Occipital lobe (tissue), 2 donors: ENCODE results near the gene TULP1. TPM values are rescaled to one million over a fixed set of nuclear protein-coding genes. Genes with fewer than 3 reads are reported as not detected.

Source experiments
- DNase-seq: peaks from one replicate; lab custom pipeline; 2025; lab: John Stamatoyannopoulos, UW
- total RNA-seq: library from RNA; depleted of rRNA; stranded (reverse); fragments of >200 nt; gene quantifications from one replicate; pipeline ENCODE4 v1.2.3, GENCODE V29; 2014

TULP1 gene
- total RNA-seq, 1 donor from 2014 or later = 0.47 TPM

DNA sequence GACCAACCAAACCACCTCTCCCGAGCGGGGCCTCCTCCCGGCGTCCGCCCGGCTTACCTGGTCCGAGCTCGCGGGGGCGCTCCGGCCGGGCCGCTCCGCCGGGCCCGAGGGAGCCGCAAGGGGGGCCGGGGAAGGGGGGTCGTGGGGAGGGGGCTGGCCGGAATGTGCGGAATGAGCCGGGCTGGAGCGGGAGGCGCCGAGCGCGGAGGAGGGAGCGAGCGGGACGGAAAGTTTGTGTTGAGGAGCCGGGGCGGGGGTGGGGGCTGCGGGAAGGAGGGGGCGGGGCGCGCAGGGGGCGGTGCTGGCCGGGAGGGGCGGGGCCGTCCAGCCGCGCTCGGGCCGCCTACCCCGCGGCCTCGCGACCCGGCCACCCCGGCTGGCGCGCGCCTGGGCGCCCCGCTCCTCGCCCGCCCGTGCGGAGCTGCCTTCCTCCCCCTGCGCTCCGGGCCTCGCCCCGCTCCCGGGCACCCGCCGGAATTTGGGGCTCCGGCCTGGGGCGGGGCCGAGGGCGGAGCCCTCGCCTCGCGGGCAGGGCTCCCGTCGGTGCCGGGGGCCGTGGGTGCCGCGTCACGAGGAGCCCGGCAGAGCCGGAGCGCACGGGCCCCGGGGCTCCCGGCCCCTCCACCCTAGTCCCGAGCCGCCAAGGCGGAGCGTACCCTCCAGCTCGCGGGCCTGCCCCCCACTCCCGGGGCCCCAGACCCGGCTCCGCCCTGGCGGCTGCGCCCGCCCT lies 15.7 kb downstream of the TULP1 start, which contains the start of gene TEAD3:
Gene TEAD3 (minus strand): TSS at position 239 of the 730 bp plus-strand sequence.
- DNase-seq = no peak

DNA sequence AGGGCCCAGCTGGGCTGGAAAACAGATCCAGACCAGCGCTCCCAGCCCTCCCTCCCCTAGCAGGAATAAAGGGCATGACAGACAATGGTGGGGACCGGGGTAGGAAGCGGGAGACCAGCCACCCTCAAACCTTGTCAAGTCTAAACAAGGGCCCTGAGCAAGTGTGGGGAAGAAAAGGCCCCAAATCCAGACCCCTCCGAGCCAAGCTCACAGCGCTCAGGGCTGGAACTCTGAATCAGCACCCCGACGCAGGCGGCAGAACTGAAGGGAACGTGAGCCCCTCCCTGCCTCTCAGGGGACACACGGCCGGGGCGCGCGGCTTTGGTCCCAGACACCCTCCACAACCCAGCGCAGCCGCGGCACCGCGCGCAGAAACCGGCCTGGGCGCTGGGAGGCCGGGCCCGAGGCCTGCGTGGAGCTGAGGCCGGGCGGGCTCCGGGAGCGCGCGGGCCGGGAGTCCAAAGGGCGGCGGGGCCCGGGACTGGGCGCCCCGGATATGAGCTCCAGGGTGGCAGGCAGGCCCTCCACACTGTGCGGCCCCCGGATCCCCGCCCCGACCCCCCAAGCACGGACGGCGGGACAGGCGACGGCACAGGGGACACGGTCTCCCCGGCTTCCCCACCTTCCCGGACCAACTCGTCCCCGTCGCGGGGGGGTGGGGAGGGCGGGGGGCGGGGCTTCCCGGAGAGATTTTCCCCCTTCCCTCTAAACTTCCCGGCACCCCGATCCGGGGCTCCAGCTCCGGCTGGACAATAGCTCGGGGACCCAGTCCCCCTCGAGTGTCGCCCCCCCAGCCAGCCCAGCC lies 16.5 kb downstream of the TULP1 start:
- no peak for DNase-seq

DNA sequence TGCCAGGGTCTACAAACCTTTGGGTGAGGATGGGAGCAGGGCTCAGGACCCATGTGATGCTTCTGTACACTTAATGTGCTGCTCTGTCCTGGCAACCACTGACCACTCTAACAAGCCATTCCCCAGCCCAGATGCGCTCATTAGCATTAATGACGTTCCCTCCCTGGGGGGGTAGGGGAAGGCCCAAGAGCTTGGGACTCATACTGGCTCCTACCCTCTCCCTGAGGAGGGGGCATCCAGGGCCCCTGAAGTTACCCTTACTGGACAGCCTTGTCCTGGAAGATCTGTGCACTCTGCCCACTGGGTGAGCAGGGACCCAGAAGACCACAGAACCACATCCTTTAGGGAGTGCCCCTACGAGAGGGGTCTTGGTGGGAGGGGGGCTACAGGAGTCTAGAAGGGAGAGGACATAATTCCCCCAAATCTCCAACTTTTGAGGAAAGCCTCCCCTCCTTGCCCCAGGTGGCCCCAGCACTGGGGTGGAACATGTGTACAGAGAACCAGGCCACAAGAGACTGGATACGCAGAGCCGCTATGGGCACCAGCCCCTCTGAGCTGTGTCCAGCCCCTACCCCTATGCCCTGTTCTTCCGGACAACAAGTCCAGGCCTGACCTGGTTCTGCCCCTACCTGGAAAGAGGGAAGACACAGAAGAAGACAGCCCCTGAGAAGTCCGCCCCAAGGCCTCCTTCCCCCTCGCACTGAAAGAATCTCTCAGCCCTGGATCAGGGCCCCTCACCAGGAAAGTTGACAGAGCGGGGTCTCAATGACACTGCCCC lies 17.2 kb downstream of the TULP1 start:
- no peak for DNase-seq

DNA sequence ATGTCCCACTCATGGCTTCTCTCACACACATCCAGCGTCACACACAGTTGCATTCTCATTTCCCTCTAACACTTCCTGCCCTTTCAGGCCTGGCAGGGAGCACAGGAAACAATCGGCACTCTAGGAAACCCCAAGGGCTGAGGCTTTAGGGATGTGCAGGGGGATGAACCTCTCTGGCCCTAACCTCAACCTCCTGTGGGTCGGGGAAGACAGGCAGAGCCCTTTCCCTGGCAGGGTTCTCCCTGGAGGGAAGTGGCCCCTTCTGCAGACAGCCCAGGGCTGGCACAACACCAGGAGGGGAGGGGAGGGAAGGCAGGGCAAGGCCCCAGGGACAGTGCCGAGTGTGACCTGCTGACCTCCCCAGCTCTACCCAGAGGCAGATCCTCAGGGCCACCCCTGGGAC lies 18.5 kb downstream of the TULP1 start:
- DNase-seq = no peak

DNA sequence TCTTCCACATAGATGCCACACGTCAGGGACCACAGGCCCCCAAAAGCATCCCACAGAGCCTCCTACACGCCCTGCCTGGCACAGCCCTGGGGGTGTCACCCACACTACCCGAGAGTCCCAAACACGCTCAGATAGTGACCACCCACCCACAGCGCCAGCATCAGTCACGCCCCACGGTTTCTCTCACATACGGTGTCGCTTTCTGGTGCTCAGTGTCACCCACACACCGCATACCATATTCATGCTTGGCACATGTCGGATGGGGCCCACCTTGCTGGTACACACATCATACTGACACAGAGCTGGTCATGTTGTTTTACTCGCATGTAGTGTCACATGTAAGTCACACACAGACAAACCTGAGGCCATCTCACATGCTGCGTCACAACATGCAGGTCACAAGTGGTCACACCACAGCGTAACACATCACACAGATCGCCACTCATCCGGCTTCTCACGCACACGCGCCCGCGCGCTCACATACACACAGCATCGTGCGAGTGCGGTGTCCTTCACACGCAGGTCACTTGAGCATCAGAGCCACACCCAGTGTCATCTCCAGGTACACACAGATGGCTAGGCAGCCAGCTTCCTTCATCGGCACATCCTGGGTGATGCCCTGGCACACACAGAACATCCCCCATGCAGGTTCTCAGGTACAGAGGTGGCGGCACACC lies 19.3 kb downstream of the TULP1 start:
- no peak for DNase-seq

DNA sequence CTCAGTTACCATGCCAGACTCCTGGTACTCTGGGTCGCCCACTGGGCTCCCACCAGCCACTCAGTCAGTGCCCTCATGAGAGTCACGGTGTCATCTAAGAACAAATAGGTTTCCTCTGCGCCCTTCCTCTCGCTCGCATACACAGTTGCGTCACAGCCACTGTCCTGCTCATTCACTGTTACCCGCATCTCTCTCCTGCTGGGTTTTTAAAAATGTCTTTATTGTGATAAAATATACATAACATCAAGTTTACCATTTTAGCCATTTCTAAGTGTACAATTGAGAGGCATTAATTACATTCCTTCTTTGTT lies 19.8 kb downstream of the TULP1 start:
- no peak for DNase-seq

DNA sequence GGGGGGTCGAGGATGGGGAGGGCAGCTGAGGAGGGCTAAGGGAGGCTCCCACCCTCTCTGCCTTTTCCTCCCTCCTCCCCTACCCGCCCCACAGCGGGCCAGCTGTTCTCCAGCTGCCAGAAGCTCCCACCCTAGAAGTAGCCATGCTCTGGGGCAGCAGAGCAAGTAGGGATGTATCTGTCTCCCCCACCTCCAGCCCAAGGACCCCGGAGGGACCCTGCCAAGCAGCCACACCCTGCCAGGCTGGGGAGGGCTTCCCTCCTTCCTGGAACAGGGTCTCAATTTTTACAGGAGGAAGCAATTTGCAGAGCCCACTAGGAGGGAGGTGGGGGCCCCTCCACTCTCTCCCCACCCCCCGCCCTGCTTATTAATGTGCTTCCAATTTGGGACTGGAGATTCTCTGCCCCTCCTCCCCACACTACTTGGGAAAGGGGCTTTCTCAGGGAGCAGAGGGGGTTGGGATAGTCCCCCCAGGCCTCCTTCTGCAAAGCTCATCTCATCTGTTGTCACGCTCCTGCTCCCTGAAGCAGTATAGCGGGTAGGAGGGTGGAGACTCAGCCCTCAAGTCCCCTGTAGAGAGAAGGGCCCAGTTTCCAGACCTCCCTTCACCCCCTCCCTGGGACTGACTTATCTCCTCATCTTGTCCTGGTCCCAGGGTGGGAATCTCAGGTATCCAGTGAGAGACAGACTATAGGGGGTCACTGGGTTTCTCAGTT lies 20.3 kb downstream of the TULP1 start:
- DNase-seq = no peak

DNA sequence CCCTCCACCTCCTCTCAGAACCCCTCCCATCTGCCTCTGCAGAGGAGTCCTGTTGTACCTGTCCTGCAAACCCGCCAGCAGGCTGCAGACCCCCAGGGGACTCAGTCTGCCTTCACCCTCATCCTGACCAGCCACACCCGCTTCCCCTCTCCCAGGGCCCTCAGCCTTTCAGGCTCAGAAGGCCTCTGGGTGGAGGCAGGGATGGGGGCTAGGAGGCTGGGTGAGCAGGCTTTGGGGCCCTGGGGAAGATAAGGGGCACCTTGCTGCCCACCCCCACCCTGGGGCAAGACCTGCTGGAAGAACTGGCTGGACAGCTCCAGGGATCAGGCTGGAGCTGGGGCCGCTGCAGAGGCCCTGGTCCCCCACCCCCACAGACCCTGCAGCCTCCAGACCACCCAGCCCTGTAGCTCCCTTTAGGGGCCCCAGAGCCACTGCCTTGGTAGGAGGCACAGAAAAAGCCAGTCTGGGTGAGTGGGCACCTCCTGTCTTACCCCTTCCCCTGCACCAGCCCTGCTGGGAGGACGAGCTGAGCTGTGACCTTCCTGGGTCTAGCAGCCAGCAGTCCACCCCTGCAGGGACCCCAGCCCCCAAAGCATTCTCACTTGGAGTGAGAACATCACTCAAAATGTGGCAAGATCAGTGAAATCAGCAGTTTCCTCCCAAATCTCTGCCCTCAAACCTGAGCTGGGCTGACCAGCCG lies 21.0 kb downstream of the TULP1 start:
- no peak for DNase-seq

DNA sequence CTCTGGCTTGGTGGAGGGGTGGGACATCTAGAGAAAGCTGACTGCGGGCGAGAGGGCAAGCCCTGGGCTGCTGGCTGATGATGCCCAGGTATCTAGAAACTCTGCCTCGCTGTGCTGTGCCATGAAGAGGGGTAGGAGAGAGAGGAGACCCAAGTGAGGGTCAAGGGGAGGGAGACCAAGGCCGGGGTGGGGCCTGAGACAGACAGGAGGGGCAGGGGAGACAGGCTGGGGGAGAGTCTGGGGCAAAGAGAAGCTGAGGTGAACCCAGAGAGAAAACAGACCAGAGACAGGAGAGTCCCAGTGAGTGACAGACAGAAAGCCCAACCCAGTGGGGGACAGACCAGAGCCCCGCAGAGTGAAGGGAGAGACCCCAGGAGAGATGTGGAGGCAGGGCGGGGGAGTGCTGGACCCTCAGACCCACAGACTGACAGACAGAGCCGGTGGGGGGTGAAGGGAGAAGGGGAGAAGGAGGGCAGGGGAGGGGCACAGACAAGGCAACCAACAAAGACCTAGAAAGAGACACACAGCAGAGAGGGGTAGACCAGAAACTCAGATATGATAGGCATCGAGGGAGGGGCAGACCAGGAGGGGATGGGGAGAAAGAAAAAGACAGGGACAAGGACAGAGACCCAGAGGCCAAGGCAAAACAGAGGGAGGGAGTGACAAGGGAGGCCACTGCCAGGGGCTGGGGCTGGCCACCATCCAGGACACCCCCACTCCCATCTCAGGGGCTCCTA lies 21.7 kb downstream of the TULP1 start:
- DNase-seq = no peak

DNA sequence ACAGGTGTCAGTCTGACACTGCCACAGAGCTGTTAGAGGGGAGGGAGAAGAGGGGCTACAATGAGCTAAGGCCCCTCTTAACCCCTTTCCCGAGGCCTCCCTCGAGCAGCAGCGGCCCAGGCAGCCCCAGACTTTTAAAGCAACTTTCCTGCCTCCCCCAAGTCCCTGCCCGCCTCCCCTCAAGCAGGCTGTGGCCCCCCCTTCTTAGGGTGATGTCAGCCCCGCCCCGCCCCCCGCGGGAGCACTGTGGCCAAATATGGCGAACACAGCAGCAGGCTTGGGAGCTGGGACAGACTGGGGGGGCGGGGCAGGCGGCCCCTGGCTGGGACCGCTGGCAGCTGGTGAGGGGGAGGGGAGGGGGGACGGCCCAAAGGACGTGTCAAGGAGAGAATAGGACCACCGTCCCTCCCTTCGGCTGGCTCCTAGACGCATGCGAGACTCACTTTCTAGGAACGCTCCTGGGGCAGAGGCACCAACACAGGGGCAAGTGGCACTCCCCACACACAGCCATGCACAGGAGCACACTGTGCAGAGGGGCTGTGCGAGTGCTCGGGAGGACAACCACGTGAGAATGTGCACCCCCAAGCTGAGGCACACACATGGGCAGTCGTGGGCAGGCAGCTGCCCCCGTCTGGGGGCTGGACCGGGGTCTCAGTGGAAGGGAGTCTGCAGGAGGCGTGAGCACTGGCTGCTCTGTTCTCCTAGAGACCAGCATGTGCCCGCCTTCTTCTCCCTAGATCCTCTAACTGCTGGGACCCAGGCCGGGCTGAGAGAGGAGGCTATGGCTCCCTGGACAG lies 22.5 kb downstream of the TULP1 start:
- no peak for DNase-seq

DNA sequence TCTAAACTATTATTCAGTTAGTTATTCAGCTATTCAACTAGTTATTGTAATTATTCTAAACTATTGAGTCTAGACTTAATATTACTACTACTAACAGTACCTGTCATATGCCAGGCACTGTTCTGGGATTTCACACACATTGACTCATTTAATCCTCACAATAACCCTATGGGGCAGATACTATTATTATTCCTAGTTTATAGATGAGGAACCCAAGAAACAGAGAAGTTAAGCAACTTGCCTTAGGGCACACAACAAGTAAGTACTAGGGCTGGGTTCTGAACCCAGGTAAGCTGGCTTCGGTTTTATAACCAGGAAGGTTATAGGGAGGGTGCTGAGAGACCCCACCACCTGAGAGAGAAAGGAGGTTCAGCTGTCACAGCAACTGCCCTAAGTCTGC lies 23.6 kb downstream of the TULP1 start:
- DNase-seq = no peak

DNA sequence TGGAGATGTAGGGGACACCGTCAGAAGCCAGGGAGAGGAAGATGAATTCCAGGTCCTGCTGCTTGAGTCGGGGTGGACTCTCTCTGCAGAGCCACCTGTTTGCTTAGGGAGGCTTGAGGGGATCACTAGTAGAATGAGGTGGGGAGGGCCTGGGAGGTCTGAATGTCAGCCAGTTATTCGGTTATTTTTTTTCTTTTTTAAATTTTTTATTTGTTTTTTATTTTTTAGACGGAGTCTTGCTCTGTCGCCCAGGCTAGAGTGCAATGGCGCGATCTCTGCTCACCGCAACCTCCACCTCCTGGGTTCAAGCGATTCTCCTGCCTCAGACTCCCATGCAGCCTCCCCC lies 24.2 kb downstream of the TULP1 start:
- no peak for DNase-seq

DNA sequence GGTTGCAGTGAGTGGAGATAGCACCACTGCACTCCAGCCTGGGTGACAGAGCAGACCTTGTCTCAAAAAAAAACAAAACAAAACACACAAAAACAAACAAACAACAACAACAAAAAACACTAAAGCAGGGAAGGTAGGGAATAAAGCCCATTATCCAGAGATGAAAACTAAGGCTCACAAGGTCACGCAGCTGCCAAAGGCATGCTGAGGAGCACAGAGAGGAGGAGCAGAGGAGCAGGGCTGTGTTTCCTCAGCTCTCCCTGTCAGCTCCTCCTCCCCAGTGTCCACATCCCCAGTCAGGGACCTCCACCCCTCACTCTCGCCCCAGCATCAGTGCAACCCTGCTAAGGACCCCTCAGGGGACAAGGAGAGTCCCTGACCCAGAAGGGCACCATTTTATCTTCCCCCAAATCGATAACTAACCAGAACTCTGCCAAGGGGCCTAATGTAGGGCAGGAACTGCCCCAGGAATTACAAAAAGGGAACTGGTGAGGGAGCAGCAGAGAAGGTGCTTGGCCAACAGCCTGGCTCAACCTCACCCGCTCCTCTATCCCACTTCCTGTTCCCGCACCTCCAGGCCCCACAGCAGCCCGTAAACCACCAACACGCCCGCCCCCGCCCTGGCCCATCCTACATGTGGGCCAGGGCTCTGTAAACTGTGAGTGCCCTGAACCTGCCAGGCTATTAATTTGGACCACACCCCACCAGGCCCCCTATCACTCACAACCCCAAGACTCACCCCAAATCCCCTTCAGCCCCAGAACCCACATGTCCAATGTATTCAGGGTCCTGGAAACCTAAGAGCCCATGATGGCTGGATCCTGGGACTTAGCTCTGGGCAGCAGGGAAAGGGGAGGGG lies 24.8 kb downstream of the TULP1 start:
- no peak for DNase-seq

DNA sequence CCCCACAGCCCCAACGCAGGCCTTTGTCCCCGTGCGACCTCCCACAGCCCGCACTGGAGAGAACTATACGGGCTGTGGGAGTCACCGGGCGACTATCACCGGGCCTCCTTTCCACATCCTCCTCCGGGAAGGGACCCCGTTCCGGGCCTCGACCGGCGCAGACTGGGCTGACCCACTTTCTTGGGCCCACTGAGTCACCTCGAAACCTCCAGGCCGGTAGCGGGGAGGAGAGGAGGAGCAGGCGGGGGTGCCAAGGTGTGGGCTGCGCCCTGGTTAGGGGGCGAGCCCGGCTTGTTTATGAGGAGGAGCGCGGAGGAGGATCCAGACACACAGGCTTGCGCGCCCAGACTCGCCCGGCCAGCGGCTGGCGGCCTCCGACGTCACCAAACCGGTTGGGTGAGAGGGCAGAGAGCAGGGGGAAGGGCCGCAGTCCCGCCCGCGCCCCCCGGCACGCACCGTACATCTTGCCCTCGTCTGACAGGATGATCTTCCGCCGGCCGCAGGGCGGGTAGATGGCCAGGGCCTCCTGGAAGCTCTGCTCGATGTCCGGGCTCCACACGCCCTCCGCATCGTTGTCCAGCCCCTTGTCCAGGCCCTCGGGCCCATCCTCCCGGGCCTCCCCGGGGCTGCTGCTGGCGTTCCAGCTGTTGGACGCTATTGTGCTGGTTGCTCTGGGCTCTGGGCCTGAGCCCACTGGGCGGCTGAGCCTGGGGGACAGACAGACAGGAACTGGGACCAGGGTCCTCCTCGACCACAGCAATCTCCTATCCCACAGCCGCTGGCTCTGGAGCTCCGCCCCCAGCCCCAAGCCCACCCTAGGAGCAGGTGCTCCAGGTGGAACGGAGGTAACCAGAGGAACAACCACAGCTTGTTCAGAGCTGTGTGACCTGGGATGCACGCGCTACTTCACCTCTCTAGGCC lies 26.4 kb downstream of the TULP1 start:
- DNase-seq = no peak

DNA sequence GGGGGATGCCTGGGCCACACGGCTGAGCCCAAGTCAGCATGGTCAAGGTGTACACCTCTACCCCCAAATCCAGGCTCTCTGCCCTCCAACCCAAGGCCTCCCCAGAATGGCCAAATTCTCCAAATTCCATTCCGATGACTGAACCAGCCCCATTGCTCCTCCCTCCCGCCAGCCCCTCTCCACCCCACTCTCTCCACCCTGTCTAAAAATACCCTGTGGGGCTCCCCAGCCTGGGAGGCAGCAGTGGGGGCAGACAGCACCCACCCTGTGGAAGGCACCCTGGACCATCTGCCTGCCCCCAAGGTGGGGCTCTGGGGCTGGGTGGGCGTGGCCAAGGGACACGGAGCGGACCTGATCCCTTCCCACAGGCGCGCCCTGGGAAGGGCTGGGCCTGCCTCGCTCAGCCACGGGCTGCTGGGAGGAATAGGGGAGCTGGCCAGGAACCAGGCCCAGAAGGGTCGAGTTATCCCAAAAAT lies 27.3 kb downstream of the TULP1 start:
- no peak for DNase-seq

DNA sequence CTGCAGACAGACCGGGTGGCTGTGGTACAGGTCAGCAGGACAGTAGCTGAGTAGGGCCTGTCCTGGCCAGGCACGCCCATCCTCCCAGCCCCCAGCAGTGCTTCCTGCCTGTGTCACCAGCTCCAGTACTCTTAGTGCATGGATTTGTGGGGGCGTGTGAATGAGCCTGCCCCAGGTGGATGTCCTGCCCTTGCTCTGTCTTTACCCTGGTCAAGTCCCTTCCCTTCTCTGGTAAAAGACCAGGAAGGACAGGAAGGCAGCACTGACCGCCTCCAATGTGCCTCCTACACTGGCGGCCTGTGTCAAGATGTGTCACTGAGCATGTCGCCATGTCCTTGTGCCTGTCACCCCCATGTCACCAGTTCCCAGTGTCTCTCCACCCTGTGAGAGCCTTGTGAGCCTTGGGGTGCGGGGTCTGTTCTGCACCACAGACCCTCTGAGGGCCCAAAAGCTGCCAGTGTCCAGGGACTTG lies 27.7 kb downstream of the TULP1 start:
- DNase-seq = no peak
